Thoracic aorta (tissue), 2 donors: Measurements from ENCODE around the gene CWC27. TPM values are rescaled to one million over a fixed set of nuclear protein-coding genes. Genes with fewer than 3 reads are reported as not detected.
"Not testable (repeated sequence)": the region's sequence is repeated elsewhere in the genome, so short reads cannot be mapped to it uniquely, and the experiment has no call there.

Experiments
- ATAC-seq: fragments of 150-250 bp; one replicate; pipeline ENCODE4 v1.8.0; 2017; ENCODE audit warnings: low read depth; ENCODE audit not compliant: insufficient number of reproducible peaks, low FRiP score
- DNase-seq: peaks from one replicate; pipeline ENCODE4 v3.0.0-alpha.2; 2020; ENCODE audit warnings: low spot score
- H3K27ac ChIP-seq, 2 donors: fragments of 200-600 bp; sonication (generic); 1 replicate in 1 of 2; 2 replicates in 1 of 2; pipeline ENCODE4 v1.5.1; 2016; ENCODE audit warnings: mild to moderate bottlenecking in 2 of 2, moderate library complexity in 2 of 2
- H3K27me3 ChIP-seq: fragments of 200-600 bp; sonication (generic); replicated peaks from 2 replicates; pipeline ENCODE4 v1.6.0; 2016; ENCODE audit warnings: mild to moderate bottlenecking; ENCODE audit not compliant: insufficient read depth
- H3K36me3 ChIP-seq: fragments of 200-600 bp; sonication (generic); one replicate; pipeline ENCODE4 v1.5.1; 2016
- H3K4me1 ChIP-seq, 2 donors: fragments of 200-600 bp; sonication (generic); 1 replicate in 1 of 2; 2 replicates in 1 of 2; pipeline versions ENCODE4 v1.5.1 to v1.6.0; 2016; ENCODE audit warnings: low read depth in 2 of 2, mild to moderate bottlenecking in 1 of 2; ENCODE audit not compliant: control insufficient read depth in 1 of 2
- H3K4me3 ChIP-seq: fragments of 200-600 bp; sonication (generic); 2 replicates; pipeline ENCODE4 v1.5.1; 2016; ENCODE audit warnings: mild to moderate bottlenecking
- H3K9me3 ChIP-seq: fragments of 200-600 bp; sonication (generic); 2 replicates; pipeline ENCODE4 v1.5.1; 2016
- total RNA-seq, 2 donors: library from RNA; depleted of rRNA; stranded (reverse); fragments of >200 nt; gene quantifications; one replicate each; pipeline versions ENCODE4 v1.1.0 to v1.2.3, GENCODE V29; 2016
- TF ChIP-seq, protein P1 (sequence below): fragments of 200-600 bp; sonication (generic); IDR thresholded peaks from one replicate; pipeline ENCODE4 v1.5.1; 2019; ENCODE audit warnings: antibody characterized with exemption

The CWC27 gene
- total RNA-seq, 2 donors from 2014 or later, result 13.4 to 24.8 TPM

DNA sequence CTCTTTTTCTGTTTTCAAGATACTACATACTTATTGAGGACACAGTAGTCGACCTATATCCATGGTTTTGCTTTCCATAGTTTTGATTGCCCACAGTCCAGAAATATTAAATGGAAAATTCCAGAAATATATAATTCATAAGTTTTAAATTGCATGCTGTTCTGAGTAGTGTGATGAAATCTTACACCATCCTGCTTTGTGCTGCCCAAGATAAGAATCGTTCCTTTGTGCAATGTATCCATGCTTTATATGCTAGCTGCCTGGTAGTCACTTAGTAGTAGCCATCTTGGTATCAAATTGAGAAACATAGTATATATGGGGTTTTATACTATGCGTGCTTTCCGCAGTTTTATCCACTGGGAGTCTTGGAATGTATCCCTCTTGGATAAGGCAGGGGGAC, 59.0 kb downstream of the CWC27 start:
- Histone ChIP-seq H3K4me3 (no peak overlapping the region), H3K27me3 (no peaks in the 10 kb centered on the region), H3K36me3 (no peaks in the 10 kb centered on the region), H3K9me3 (no peaks in the 10 kb centered on the region), H3K27ac (no peak overlapping the region), H3K4me1 (no peaks in the 10 kb centered on the region)
- DNase-seq (no peak), ATAC-seq (no peak)
- TF ChIP-seq, protein P1, sequence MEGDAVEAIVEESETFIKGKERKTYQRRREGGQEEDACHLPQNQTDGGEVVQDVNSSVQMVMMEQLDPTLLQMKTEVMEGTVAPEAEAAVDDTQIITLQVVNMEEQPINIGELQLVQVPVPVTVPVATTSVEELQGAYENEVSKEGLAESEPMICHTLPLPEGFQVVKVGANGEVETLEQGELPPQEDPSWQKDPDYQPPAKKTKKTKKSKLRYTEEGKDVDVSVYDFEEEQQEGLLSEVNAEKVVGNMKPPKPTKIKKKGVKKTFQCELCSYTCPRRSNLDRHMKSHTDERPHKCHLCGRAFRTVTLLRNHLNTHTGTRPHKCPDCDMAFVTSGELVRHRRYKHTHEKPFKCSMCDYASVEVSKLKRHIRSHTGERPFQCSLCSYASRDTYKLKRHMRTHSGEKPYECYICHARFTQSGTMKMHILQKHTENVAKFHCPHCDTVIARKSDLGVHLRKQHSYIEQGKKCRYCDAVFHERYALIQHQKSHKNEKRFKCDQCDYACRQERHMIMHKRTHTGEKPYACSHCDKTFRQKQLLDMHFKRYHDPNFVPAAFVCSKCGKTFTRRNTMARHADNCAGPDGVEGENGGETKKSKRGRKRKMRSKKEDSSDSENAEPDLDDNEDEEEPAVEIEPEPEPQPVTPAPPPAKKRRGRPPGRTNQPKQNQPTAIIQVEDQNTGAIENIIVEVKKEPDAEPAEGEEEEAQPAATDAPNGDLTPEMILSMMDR, result no peak

DNA sequence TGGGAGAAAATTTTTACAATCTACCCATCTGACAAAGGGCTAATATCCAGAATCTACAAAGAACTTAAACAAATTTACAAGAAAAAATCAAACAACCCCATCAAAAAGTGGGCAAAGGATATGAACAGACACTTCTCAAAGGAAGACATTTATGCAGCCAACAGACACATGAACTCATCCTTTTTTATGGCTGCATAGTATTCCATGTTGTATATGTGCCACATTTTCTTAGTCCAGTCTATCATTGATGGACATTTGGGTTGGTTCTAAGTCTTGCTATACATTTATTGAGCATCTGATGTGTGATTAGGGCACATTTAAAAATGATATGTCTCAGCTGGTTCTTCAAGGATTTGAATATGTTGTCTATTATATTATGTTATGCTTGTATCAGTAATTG, 61.9 kb downstream of the CWC27 start:
- H3K36me3 ChIP-seq, H3K27me3 ChIP-seq, H3K4me1 ChIP-seq, H3K4me3 ChIP-seq, H3K27ac ChIP-seq, ATAC-seq, DNase-seq, H3K9me3 ChIP-seq: not testable (repeated sequence)

DNA sequence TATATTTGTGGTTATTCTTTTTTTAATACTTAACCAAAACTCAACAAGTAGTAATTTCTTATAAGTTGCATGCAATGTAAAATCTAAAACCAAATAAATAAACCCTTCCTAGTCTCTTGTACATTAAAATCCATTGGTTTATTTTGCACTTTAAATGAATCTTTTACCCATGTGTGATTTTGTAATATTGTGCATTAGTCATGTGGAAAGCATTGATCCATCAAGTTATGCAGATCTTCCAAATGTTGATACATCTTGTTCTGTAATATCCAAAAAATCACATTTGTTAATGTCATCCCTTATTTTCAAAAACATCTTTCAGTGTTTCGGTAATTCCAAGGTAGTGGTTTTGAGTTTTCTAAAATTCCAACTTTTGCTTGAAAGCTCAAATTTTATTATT, 63.3 kb downstream of the CWC27 start:
- H3K27ac ChIP-seq, result no peak overlapping the region
- peaks cover 0 to 8% of the 10 kb centered on the region in 2 donors for H3K4me1 ChIP-seq
- DNase-seq, result no peak
- no peak overlapping the region for H3K4me3 ChIP-seq
- no peaks in the 10 kb centered on the region for H3K9me3 ChIP-seq
- H3K36me3 ChIP-seq, result no peaks in the 10 kb centered on the region
- TF ChIP-seq, protein P1, result no peak
- no peak for ATAC-seq
- no peaks in the 10 kb centered on the region for H3K27me3 ChIP-seq

DNA sequence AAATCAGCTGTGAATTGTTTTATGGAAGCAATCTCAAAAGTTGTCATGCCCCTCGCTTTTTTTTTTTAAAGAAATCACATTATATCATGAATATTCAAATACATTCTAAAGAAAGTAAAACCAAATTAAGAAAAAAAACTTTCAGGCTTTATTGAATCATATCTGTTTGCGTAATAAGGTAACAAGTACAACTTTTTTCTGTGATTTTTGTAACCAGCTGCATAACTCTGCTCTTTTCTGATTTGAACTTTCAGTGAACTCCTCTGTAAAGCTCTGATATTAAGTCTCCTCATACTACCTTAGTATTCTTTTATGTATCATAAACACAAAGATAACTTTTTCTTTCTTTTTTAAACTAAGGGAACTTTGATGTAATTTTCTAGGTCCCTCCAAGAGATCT, 65.3 kb downstream of the CWC27 start:
- ATAC-seq (no peak), DNase-seq (no peak)
- no peaks in the 10 kb centered on the region for H3K9me3 ChIP-seq
- H3K27me3 ChIP-seq, result no peaks in the 10 kb centered on the region
- peaks cover 0 to 8% of the 10 kb centered on the region in 2 donors for H3K4me1 ChIP-seq
- no peak overlapping the region for H3K27ac ChIP-seq
- H3K4me3 ChIP-seq, result no peak overlapping the region
- TF ChIP-seq, protein P1, result no peak
- H3K36me3 ChIP-seq, result no peaks in the 10 kb centered on the region

DNA sequence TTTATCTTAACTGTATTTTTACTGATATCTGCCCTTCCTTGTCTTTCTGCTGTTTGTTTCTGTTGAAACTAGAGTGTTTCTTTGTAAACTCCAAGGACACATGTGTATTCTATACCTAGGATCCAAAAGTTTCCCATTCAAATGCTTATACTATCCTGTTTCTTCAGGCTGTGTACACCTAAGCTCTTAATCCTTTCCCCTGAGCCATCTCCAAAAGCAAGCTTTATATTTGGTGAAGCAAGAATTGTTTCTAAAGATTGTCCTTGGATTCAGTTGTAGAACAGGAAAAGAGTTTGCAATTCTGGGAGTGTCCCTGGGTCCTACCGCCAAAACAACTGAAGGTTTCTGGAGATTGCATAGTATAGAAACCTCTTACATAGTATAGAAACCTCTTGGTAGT, 65.9 kb downstream of the CWC27 start:
- no peak overlapping the region for H3K27ac ChIP-seq
- H3K9me3 ChIP-seq, result no peaks in the 10 kb centered on the region
- H3K4me3 ChIP-seq, result no peak overlapping the region
- peaks cover 0 to 8% of the 10 kb centered on the region in 2 donors for H3K4me1 ChIP-seq
- ATAC-seq (no peak), DNase-seq (no peak)
- no peaks in the 10 kb centered on the region for H3K27me3 ChIP-seq
- H3K36me3 ChIP-seq, result no peaks in the 10 kb centered on the region
- TF ChIP-seq, protein P1, result no peak

DNA sequence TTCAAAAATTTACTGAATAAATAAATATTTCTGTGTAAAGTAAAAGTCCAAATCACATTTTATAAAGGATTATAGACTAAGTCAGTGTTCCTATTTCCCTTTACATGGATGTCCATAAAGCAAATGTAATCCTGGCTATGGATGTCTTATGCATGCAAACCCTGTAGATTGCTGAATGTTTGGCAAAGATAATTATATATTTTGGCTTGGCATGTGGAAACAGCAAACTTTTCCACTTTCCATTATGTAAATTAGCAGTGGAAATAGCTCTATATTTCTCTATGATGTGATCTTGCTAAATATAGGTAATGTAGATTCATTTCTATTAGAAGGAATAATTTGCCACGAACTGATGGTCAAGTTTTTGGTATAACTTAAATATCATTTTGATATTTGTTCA, 66.5 kb downstream of the CWC27 start:
- H3K27ac ChIP-seq, result no peak overlapping the region
- TF ChIP-seq, protein P1, result no peak
- H3K4me1 ChIP-seq, result peaks cover 0 to 8% of the 10 kb centered on the region in 2 donors
- no peaks in the 10 kb centered on the region for H3K36me3 ChIP-seq
- H3K27me3 ChIP-seq, result no peaks in the 10 kb centered on the region
- no peak for DNase-seq
- H3K9me3 ChIP-seq, result no peaks in the 10 kb centered on the region
- no peak for ATAC-seq
- no peak overlapping the region for H3K4me3 ChIP-seq
